Ascending aorta (tissue), 2 donors: ENCODE results near the gene ITPK1. TPM values are rescaled to one million over a fixed set of nuclear protein-coding genes. Genes with fewer than 3 reads are reported as not detected.

Source experiments
- DNase-seq, 2 donors: peaks; one replicate each; pipeline ENCODE4 v3.0.0-alpha.2; 2019; ENCODE audit warnings: low spot score in 2 of 2
- H3K27ac ChIP-seq, 2 donors: fragments of 200-600 bp; sonication (generic); one replicate each; pipeline ENCODE4 v1.5.1; 2016 to 2017; ENCODE audit warnings: mild to moderate bottlenecking in 1 of 2
- H3K27me3 ChIP-seq: fragments of 200-600 bp; sonication (generic); one replicate; pipeline ENCODE4 v1.5.1; 2017
- H3K36me3 ChIP-seq, 2 donors: fragments of 200-600 bp; sonication (generic); one replicate each; pipeline ENCODE4 v1.5.1; 2016
- H3K4me1 ChIP-seq, 2 donors: fragments of 200-600 bp; sonication (generic); one replicate each; pipeline ENCODE4 v1.5.1; 2016 to 2017; ENCODE audit warnings: mild to moderate bottlenecking in 1 of 2
- H3K4me3 ChIP-seq, 2 donors: fragments of 200-600 bp; sonication (generic); one replicate each; pipeline ENCODE4 v1.5.1; 2016 to 2017; ENCODE audit warnings: mild to moderate bottlenecking in 1 of 2
- H3K9me3 ChIP-seq, 2 donors: fragments of 200-600 bp; sonication (generic); one replicate each; pipeline ENCODE4 v1.5.1; 2016
- CTCF ChIP-seq, 3 experiments: fragments of 200-600 bp in 2 of 3; fragments of 450-650 bp in 1 of 3; sonication (generic) in 2 of 3; IDR thresholded peaks; one replicate each; pipeline ENCODE4 v1.5.1; 2016 to 2019; ENCODE audit warnings: antibody characterized with exemption in 3 of 3, mild to moderate bottlenecking in 1 of 3, moderate library complexity in 1 of 3
- intact Hi-C: fragments of 100-400 bp; cut with DNase I; formaldehyde crosslinking; loops from one replicate; pipeline ENCODE4 v1.15.1; 2023
- total RNA-seq: library from RNA; depleted of rRNA; stranded (reverse); fragments of >200 nt; gene quantifications from one replicate; pipeline ENCODE4 v1.1.0, GENCODE V29; 2016

Gene ITPK1
- total RNA-seq, 1 donor from 2014 or later: 85.3 TPM

GRCh38 chr14:92968291-92969020, 147.3 kb downstream of the ITPK1 start:
- DNase-seq: no peak
- Histone ChIP-seq H3K27ac (no peak overlapping the region), H3K4me1 (peaks cover 0 to 6% of the 10 kb centered on the region in 2 donors), H3K36me3 (no peaks in the 10 kb centered on the region), H3K27me3 (no peaks in the 10 kb centered on the region), H3K9me3 (no peaks in the 10 kb centered on the region), H3K4me3 (no peak overlapping the region)
- intact Hi-C loops: no loop called here
- no peak for TF ChIP-seq CTCF (IDR thresholded peaks at IDR 0.05)

GRCh38 chr14:92967346-92967926, 148.3 kb downstream of the ITPK1 start:
- intact Hi-C loops: no loop called here
- no peak for DNase-seq
- Histone ChIP-seq H3K9me3 (no peaks in the 10 kb centered on the region), H3K4me1 (peaks cover 0 to 3% of the 10 kb centered on the region in 2 donors), H3K36me3 (no peaks in the 10 kb centered on the region), H3K27ac (no peak overlapping the region), H3K4me3 (no peak overlapping the region), H3K27me3 (no peaks in the 10 kb centered on the region)
- no peak for TF ChIP-seq CTCF (IDR thresholded peaks at IDR 0.05)

GRCh38 chr14:92965281-92965680, 150.4 kb downstream of the ITPK1 start:
- Histone ChIP-seq H3K27ac (no peak overlapping the region), H3K27me3 (no peaks in the 10 kb centered on the region), H3K4me3 (no peak overlapping the region), H3K9me3 (no peaks in the 10 kb centered on the region), H3K4me1 (peaks cover 0 to 3% of the 10 kb centered on the region in 2 donors), H3K36me3 (peaks cover 7 to 10% of the 10 kb centered on the region in 2 donors)
- DNase-seq: no peak
- intact Hi-C loops: no loop called here
- no peak for TF ChIP-seq CTCF (IDR thresholded peaks at IDR 0.05)

GRCh38 chr14:92964124-92965109, 151.3 kb downstream of the ITPK1 start:
- no peak for DNase-seq
- no peaks in the 10 kb centered on the region for H3K27me3 ChIP-seq
- H3K36me3 ChIP-seq: peaks cover 7 to 10% of the 10 kb centered on the region in 2 donors
- no peak overlapping the region for H3K27ac ChIP-seq
- intact Hi-C loops: no loop called here
- H3K4me3 ChIP-seq: no peak overlapping the region
- H3K9me3 ChIP-seq: no peaks in the 10 kb centered on the region
- TF ChIP-seq CTCF (IDR thresholded peaks at IDR 0.05): no peak
- H3K4me1 ChIP-seq: peaks cover 0 to 3% of the 10 kb centered on the region in 2 donors

- Histone ChIP-seq H3K9me3 (no peaks in the 10 kb centered on the region), H3K36me3 (peaks cover 9 to 12% of the 10 kb centered on the region in 2 donors), H3K4me1 (peaks cover 0 to 3% of the 10 kb centered on the region in 2 donors), H3K27me3 (no peaks in the 10 kb centered on the region), H3K27ac (no peak overlapping the region), H3K4me3 (no peak overlapping the region)
- intact Hi-C loops: no loop called here
- DNase-seq: no peak
- TF ChIP-seq CTCF (IDR thresholded peaks at IDR 0.05): no peak
Observed at GRCh38 chr14:92963301-92964123, 152.2 kb downstream of the ITPK1 start.
